ENCODE data around the gene IFIT3. TPM values are rescaled to one million over a fixed set of nuclear protein-coding genes. Genes with fewer than 3 reads are reported as not detected.

The IFIT3 gene
- total and polyA plus RNA-seq, 2 of the 8 experiments (the other 6 are each of a cell fraction or from before 2014, with no cell fraction given), result 0.12 to 0.84 TPM

DNA sequence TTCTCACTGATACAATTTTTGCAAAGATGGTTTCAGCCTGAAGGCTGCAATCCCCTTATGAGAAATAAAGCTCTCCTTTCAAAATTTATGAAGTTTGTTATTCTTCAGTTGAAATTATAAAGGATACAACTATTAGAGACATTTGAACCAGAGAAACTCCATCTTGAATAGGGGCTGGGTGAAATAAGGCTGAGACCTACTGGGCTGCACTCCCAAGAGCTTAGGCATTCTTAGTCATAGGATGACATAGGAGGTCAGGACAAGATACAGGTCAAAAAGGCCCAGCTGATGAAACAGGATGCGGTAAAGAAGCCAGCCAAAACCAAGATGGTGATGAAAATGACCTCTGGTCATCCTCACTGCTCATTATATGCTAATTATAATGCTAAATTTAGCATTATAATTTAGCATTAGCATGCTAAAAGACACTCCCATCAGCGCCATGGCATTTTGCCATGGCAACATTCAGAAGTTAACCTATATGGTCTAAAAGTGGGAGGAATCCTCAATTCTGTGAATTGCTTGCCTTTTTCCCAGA, 27.7 kb downstream of the IFIT3 start:
- no peak overlapping the region for H4K5ac ChIP-seq (ENCODE audit: insufficient read length, low read depth, low read length)
- H2AFZ ChIP-seq (ENCODE audit: low read length), result no peak overlapping the region
- H3K23ac ChIP-seq (ENCODE audit: insufficient read length), result no peak overlapping the region
- H3K4me1 ChIP-seq (replicated peaks in 1 of 4; ENCODE audit: control insufficient read depth in 3 of 4, insufficient read depth in 4 of 4, low read length in 3 of 4), result peaks cover 0 to 13% (median 6%) of the 10 kb centered on the region in 4 experiments; a peak in 4 of 7 replicates
- H3K27me3 ChIP-seq (replicated peaks in 1 of 4; ENCODE audit: control insufficient read depth in 3 of 4, extremely low read depth in 1 of 4, insufficient read depth in 3 of 4, low read length in 3 of 4), result no peaks in the 10 kb centered on the region
- H3K36me3 ChIP-seq (ENCODE audit: control insufficient read depth in 2 of 4, insufficient read depth in 4 of 4, low read length in 3 of 4), result no peaks in the 10 kb centered on the region
- no peak overlapping the region for H3K27ac ChIP-seq (ENCODE audit: low read depth, low read length)
- no peak overlapping the region for H3K18ac ChIP-seq (ENCODE audit: extremely low read depth, low read length)
- 91% methylated on average over 2 of the region's 2 CpGs; no CpG with 5 or more reads in 1 of the 2 experiments for WGBS, 2 experiments (ENCODE audit: extremely low coverage in 1 of 2, insufficient coverage in 1 of 2, insufficient read length in 1 of 2, insufficient replicate concordance in 2 of 2, low coverage in 1 of 2, low lambda C conversion rate in 2 of 2, missing lambda C conversion rate in 1 of 2)
- no peak overlapping the region for H2BK120ac ChIP-seq (replicated peaks; ENCODE audit: low read depth, low read length)
- H3K23me2 ChIP-seq (ENCODE audit: low read depth, low read length), result no peaks in the 10 kb centered on the region
- FAIRE-seq (no peak), DNase-seq (ENCODE audit: low read depth in 1 of 2, low spot score in 2 of 2) (no peak)
- no peak overlapping the region for H3K56ac ChIP-seq (replicated peaks; ENCODE audit: insufficient read length, low read depth, low read length)
- no peak overlapping the region for H2BK5ac ChIP-seq (ENCODE audit: low read depth, low read length)
- no peak overlapping the region for H3K4me3 ChIP-seq (ENCODE audit: extremely low read depth in 1 of 4, insufficient read depth in 2 of 4, low read depth in 3 of 4, low read length in 4 of 4)
- no peak overlapping the region for H4K91ac ChIP-seq (replicated peaks; ENCODE audit: insufficient read length, low read length)
- no peaks in the 10 kb centered on the region for H4K20me1 ChIP-seq (replicated peaks in 1 of 2; ENCODE audit: control insufficient read depth in 1 of 2, insufficient read depth in 2 of 2, low read length in 2 of 2)
- POLR2A ChIA-PET (ENCODE audit: partially characterized antibody), result no interaction called here
- H3K4ac ChIP-seq (replicated peaks; ENCODE audit: insufficient read length, low read depth, low read length), result no peak overlapping the region
- no peaks in the 10 kb centered on the region for H3K79me2 ChIP-seq (ENCODE audit: control insufficient read depth in 1 of 2, insufficient read depth in 2 of 2, low read length in 2 of 2)
- no peak overlapping the region for H3K9ac ChIP-seq (replicated peaks in 1 of 4; ENCODE audit: extremely low read depth in 1 of 4, low read depth in 3 of 4, low read length in 3 of 4)
- H2BK15ac ChIP-seq (ENCODE audit: low read length), result no peak overlapping the region
- H3K79me1 ChIP-seq (ENCODE audit: low read depth, low read length), result no peaks in the 10 kb centered on the region
- CTCF ChIA-PET (ENCODE audit: partially characterized antibody), result interaction anchor here (9.3 kb wide), 1 partner anchor 13 kb away, joined by 64 read pairs; no protein-coding TSS in a partner anchor
- no peak overlapping the region for H2BK12ac ChIP-seq (ENCODE audit: low read depth, low read length)
- no peak overlapping the region for H2BK20ac ChIP-seq (ENCODE audit: low read length)
- H3K14ac ChIP-seq (ENCODE audit: insufficient read length), result no peak overlapping the region
- H3K4me2 ChIP-seq (ENCODE audit: insufficient read depth in 1 of 2, low read depth in 2 of 2, low read length in 2 of 2), result no peak overlapping the region
- no peaks in the 10 kb centered on the region for H3K9me3 ChIP-seq (ENCODE audit: insufficient read depth in 2 of 2, low read depth in 1 of 2, low read length in 1 of 2)
- H4K8ac ChIP-seq (ENCODE audit: extremely low read depth, insufficient read depth, low read length), result no peak overlapping the region
- H2AK5ac ChIP-seq (ENCODE audit: low read depth, low read length), result no peak overlapping the region
- TF ChIP-seq SP1 (IDR thresholded peaks at IDR 0.05; ENCODE audit: low read depth, low read length) (no peak), SP4 (IDR thresholded peaks at IDR 0.05; ENCODE audit: low read length) (no peak), RFX5 (IDR thresholded peaks at IDR 0.05; ENCODE audit: borderline replicate concordance, low read depth, low read length) (no peak)
